ENCODE results near the gene CDAN1.
A peak's percentile ranks its signal among the peaks of the same experiment; 100 is the strongest.
"Not testable (repeated sequence)": the region's sequence is repeated elsewhere in the genome, so short reads cannot be mapped to it uniquely, and the experiment has no call there.

CDAN1 gene, protein sequence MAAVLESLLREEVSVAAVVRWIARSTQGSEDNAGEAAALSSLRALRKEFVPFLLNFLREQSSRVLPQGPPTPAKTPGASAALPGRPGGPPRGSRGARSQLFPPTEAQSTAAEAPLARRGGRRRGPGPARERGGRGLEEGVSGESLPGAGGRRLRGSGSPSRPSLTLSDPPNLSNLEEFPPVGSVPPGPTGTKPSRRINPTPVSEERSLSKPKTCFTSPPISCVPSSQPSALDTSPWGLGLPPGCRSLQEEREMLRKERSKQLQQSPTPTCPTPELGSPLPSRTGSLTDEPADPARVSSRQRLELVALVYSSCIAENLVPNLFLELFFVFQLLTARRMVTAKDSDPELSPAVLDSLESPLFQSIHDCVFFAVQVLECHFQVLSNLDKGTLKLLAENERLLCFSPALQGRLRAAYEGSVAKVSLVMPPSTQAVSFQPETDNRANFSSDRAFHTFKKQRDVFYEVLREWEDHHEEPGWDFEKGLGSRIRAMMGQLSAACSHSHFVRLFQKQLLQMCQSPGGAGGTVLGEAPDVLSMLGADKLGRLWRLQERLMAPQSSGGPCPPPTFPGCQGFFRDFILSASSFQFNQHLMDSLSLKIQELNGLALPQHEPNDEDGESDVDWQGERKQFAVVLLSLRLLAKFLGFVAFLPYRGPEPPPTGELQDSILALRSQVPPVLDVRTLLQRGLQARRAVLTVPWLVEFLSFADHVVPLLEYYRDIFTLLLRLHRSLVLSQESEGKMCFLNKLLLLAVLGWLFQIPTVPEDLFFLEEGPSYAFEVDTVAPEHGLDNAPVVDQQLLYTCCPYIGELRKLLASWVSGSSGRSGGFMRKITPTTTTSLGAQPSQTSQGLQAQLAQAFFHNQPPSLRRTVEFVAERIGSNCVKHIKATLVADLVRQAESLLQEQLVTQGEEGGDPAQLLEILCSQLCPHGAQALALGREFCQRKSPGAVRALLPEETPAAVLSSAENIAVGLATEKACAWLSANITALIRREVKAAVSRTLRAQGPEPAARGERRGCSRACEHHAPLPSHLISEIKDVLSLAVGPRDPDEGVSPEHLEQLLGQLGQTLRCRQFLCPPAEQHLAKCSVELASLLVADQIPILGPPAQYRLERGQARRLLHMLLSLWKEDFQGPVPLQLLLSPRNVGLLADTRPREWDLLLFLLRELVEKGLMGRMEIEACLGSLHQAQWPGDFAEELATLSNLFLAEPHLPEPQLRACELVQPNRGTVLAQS

GRCh38 chr15:42736793-42737528 is at the start of gene CDAN1:
Gene CDAN1, minus strand, starts transcription at chr15:42737128. Its CDS starts 26 bp downstream, at chr15:42737102.
- DNase-seq, result peak; percentile 94

- no peak for DNase-seq
These were observed 48.6 kb upstream of the CDAN1 start for GRCh38 chr15:42785569-42785968.

DNA sequence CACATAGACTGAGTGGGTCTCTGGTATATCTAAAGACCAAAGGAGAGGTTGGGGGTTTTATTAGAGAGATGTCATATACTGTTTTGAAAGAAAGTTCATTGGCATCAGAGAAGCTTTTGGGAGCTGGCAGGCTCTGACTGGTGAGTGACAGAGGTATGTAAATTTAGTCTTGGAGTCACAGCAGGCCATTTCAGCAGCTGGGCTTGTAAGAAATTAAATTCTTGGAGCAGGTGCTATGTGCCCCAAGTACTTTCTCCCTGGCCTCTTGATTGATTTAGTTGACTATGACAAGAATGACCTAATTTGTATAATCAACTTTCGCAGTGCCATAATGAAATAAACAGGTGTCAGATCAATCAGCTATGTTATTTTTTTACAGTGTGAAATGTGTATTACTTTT is 47.8 kb upstream of the CDAN1 start:
- DNase-seq, result no peak

DNA sequence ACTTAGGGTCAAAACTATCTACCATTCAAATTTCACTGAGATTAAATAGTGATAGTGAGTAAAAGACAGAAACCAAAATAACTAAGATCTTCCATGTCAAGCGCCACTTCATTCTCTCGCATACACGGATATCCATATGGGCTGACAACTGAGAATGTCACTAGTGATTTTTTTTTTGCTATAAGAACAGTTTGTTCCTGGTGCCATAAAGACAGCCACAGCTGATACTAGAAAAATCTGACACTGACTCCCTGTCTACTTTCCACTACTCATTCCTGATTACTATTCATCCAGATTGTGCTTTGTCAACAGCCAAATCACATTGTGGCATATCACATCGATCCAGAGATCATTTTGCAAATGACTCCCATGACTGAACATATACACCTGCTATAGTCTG is 45.8 kb upstream of the CDAN1 start:
- no peak for DNase-seq

- DNase-seq, result no peak
These were observed 38.5 kb upstream of the CDAN1 start for GRCh38 chr15:42775416-42775815.

DNA sequence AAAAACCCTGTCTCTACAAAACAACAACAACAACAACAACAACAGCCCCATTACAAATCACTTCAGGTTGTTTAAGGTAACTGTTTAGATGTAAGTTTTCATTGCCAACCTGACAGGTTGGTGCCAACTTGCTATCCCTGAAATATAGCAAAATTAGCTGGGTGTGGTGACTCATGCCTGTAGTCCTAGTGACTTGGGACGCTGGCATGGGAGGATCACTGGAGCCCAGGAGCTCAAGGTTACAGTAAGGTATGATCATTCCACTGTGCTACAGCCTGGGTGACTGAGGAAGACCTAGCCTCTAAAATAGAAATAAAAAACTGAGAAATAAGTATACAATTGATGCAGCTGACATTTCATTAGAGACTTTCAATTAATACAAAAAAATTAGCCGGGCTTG is 36.0 kb upstream of the CDAN1 start:
- no peak for DNase-seq

DNA sequence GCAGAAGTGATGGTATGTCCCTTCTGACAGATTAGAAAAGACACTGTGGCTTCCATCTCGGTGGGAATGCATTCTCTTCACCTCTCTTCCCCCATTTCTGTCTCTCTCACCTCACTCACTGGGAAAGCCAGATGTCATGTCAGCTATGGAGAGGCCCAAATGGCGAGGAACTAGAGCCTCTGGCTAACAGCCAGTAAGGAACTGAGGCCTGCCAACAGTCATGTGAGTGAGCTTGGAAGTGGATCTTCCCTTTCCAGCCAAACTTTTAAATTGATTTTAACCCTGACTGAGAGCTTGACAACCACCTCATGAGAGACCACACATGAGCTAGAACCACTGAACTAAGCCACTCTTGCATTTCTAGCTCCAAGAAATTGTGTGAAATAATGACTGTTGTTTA is 35.2 kb upstream of the CDAN1 start:
- DNase-seq, result no peak

DNA sequence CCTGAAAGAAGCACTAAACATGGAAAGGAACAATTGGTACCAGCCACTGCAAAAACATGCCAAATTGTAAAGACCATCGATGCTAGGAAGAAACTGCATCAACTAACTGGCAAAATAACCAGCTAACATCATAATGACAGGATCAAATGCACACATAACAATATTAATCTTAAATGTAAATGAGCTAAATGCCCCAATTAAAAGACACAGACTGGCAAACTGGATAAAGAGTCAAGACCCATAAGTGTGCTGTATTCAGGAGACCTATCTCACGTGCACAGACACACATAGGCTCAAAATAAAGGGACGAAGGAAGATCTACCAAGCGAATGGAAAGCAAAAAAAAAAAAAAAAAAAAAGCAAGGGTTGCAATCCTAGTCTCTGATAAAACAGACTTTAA is 29.2 kb upstream of the CDAN1 start:
- DNase-seq, result not testable (repeated sequence)

GRCh38 chr15:42764154-42764731 is 27.3 kb upstream of the CDAN1 start:
- not testable (repeated sequence) for DNase-seq

- DNase-seq, result not testable (repeated sequence)
These were observed 24.9 kb upstream of the CDAN1 start for GRCh38 chr15:42761813-42762212.

- no peak for DNase-seq
These were observed 23.8 kb upstream of the CDAN1 start for GRCh38 chr15:42760759-42761158.

GRCh38 chr15:42759093-42759492 is 22.2 kb upstream of the CDAN1 start:
- DNase-seq, result no peak

DNA sequence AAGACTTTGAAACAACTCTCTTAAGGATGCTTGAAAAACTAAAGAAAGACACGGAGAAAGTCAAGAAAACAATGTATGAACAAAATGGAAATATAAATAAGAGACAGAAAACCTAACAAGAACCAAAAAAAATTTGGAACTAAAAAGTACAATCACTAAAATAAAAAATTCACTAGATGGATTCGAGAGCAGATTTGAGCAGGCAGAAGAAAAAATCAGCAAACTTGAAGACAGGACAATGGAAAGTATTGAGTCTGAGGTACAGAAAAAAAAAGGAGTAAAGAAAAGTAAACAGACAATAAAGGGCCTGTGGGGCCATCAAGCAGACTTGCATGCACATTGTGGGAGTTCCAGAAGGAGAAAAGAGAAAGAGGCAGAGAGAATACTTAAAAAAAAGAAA is 13.4 kb upstream of the CDAN1 start:
- no peak for DNase-seq

DNA sequence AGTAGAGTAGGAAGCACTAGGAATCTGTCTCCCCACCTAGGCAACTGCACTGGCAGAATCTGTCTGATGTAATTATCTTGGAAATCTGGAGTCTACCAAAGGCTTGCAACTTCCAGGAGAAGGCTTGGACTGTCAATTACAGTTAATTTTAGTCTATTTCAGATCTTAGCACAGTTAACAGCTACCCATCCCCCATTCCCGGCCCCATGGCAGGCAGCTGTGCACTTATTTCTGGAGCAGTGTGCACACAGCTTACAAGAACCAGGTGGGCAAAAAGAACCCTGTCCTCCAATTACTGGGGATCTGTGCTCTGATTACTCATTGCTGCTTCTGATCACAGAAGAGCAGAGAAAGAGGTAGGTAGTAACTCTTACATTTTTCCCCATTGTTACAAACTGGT is 12.3 kb upstream of the CDAN1 start:
- no peak for DNase-seq

GRCh38 chr15:42744195-42744594 is 7.3 kb upstream of the CDAN1 start:
- no peak for DNase-seq

DNA sequence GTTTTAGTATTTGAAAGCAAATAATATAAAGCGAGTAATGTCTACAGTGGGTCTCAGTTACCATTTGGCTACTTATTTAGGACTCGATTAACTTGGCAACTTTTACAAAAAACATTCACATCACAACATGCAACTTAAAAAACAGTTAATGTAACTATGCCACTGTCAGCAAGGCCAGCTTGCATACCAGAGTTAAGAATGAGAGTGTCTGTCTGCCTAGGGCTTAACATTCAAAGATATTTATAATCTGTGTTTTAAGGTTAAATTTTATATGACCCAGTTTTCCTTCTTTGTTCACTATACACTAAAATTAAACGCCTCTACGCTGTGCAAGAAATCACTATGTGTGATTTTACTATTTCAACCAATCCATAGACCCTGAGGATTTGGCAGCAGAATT is 5.2 kb upstream of the CDAN1 start:
- DNase-seq, result no peak

DNA sequence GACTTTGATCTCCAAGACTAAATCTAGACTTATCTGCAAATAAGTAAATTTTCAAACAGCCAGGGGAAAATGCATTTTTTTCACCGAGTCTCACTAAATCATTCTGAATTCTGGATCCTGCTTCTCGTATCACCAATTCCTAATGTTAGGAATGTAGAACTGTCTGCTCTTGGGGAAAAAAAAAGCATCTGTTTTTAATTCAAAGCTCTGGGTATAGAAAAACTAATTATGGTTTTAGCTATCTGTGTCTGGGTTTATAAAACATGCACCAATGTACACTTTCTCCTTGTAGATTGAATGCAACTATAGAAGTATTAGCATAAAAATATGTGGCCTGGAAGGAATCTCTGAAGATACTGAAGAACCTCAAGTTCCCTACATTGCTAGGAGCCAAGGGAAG is 4.8 kb upstream of the CDAN1 start:
- no peak for DNase-seq

DNA sequence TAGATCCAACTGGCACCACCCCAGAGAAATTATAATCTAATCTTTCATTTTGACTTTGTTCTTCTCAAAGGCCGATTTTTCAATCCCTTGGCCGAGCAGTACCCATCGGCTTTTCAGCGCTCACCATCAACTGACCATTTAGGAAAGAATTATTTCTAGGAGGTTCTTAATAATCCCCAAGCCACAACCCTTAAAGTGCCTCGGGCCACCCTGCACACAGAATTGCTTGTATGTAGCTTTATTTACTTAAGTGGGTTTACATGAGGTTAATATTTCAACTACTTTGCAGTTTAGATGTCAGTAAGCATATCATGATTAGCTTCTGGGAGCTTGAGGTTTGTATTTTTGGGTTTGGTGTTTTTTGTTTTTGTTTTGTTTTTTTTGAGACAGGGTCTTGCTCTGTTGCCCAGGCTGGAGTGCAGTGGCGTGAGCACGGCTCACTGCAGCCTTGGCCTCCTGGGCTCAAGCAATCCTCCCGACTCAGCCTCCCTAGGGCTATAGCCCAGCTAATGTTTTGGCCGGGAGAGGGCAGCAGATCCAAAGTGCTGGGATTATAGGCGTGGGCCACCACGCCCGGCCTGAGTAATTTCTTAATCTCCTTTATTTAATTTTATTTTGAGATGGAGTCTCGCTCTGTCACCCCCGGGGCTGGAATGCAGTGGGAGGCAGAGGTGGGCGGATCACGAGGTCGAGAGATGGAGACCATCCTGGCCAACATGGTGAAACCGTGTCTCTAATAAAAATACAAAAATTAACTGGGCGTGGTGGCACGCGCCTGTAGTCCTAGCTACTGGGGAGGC is 801 bp upstream of the CDAN1 start:
- DNase-seq, result no peak

GRCh38 chr15:42736178-42736792 is 643 bp downstream of the CDAN1 start:
- peak; percentile 18 for DNase-seq

GRCh38 chr15:42735382-42736165 is 1.4 kb downstream of the CDAN1 start:
- DNase-seq, result no peak

Measured in activated naive CD4-positive, alpha-beta T cell treated with anti-CD3 and anti-CD28 coated beads, Interleukin-2, amount 50 U/mL, for 16 hours (primary cell).